K562 (cell line): ENCODE results near the gene SEC16A. TPM values are rescaled to one million over a fixed set of nuclear protein-coding genes. Genes with fewer than 3 reads are reported as not detected.
A peak's percentile ranks its signal among the peaks of the same experiment; 100 is the strongest.

ENCODE experiments used
- ATF1 ChIP-seq, 2 experiments: fragments of 450-650 bp in 1 of 2; IDR thresholded peaks; 2 replicates each; pipeline ENCODE4 v1.6.1; 2016; ENCODE audit warnings: missing compliant biosample characterization in 1 of 2, missing genetic modification characterization in 1 of 2
- CAMTA2 ChIP-seq: fragments of 250-450 bp; sonication (Bioruptor Pico); conservative IDR thresholded peaks from 2 replicates; pipeline ENCODE4 v1.5.1; 2022
- CBX1 ChIP-seq: sonication (generic); IDR thresholded peaks from 2 replicates; pipeline ENCODE4 v1.6.1; 2016; ENCODE audit warnings: antibody characterized with exemption, low read depth, mild to moderate bottlenecking
- MAZ ChIP-seq, 2 experiments: fragments of 450-650 bp in 1 of 2; sonication (generic) in 1 of 2; formaldehyde crosslinking; IDR thresholded peaks in 1 of 2; conservative IDR thresholded peaks in 1 of 2; 2 replicates each; pipeline versions ENCODE4 v1.4.0 to v1.5.0; 2020; ENCODE audit warnings: mild to moderate bottlenecking in 1 of 2, missing genetic modification reagents in 1 of 2
- MTA2 ChIP-seq: fragments of 450-650 bp; IDR thresholded peaks from 2 replicates; pipeline ENCODE4 v1.6.1; 2016; ENCODE audit warnings: low read depth
- SIN3A ChIP-seq, 2 experiments: fragments of 150-350 bp in 1 of 2; IDR thresholded peaks; 2 replicates each; pipeline ENCODE4 v1.6.1; 2011 to 2016; ENCODE audit warnings: borderline replicate concordance in 2 of 2, low read depth in 2 of 2, low read length in 2 of 2, mild to moderate bottlenecking in 2 of 2, moderate library complexity in 2 of 2; ENCODE audit not compliant: control insufficient read depth in 1 of 2
- SNAPC5 ChIP-seq: fragments of 250-450 bp; sonication (Bioruptor Pico); IDR thresholded peaks from 2 replicates; pipeline ENCODE4 v1.8.0; 2021; ENCODE audit warnings: moderate library complexity, mild to moderate bottlenecking, inconsistent platforms
- SUPT5H ChIP-seq: fragments of 450-650 bp; IDR thresholded peaks from 2 replicates; pipeline ENCODE4 v1.6.1; 2016
- TEAD1 ChIP-seq, 2 experiments: fragments of 450-650 bp in 1 of 2; sonication (generic) in 1 of 2; formaldehyde crosslinking; IDR thresholded peaks; 2 replicates each; pipeline versions ENCODE4 v1.4.0 to v1.8.0; 2020 to 2022; ENCODE audit warnings: mild to moderate bottlenecking in 2 of 2, missing genetic modification reagents in 1 of 2
- ZBTB40 ChIP-seq, 2 experiments: fragments of 450-650 bp in 1 of 2; sonication (generic) in 1 of 2; formaldehyde crosslinking in 1 of 2; IDR thresholded peaks; 2 replicates each; pipeline versions ENCODE4 v1.7.1 to v1.9.0; 2016 to 2022; ENCODE audit warnings: inconsistent platforms in 1 of 2, mild to moderate bottlenecking in 1 of 2, missing genetic modification reagents in 1 of 2
- ZNF830 ChIP-seq: fragments of 250-450 bp; sonication (Bioruptor Pico); IDR thresholded peaks from 2 replicates; pipeline ENCODE4 v1.5.0; 2021; ENCODE audit warnings: mild to moderate bottlenecking
- polyA plus RNA-seq, 8 experiments: library from polyadenylated mRNA; depleted of rRNA in 4 of 8; stranded (reverse) in 5 of 8; unstranded in 3 of 8; fragments of >200 nt; fragmentation: Nextera tagmentation in 2 of 8; fragmentation: Illumina TruSeq in 1 of 8; extraction: Ambion mirVana in 2 of 8; extraction: Trizol in 1 of 8; gene quantifications; 2 replicates each; pipeline versions ENCODE4 v1.2.1 to v1.2.3, GENCODE V29; 2011 to 2014; ENCODE audit warnings: inconsistent platforms in 1 of 8, missing spikeins in 1 of 8
- total RNA-seq, 7 experiments: library from RNA; depleted of rRNA in 6 of 7; stranded (reverse); fragments of >200 nt in 6 of 7; fragmentation: Illumina TruSeq in 2 of 7; extraction: Trizol in 2 of 7; gene quantifications; 2 replicates each; pipeline versions ENCODE4 v1.2.1 to v1.2.3, GENCODE V29; 2011 to 2021; ENCODE audit warnings: low replicate concordance in 1 of 7
- TF ChIP-seq, protein P1 (sequence below): IDR thresholded peaks from 2 replicates; pipeline ENCODE4 v1.6.1; 2012; ENCODE audit warnings: low read depth, low read length, improper control_type of control experiment, borderline replicate concordance
- TF ChIP-seq, protein P2 (sequence below): sonication (generic); formaldehyde crosslinking; IDR thresholded peaks from 2 replicates; pipeline ENCODE4 v1.9.0; 2022; ENCODE audit warnings: mild to moderate bottlenecking, missing genetic modification reagents
- TF ChIP-seq, protein P3 (sequence below): fragments of 250-450 bp; sonication (Bioruptor Pico); IDR thresholded peaks from 2 replicates; pipeline ENCODE4 v1.4.0; 2020

The SEC16A gene
- total and polyA plus RNA-seq, 9 of the 15 experiments (the other 6 are each of a cell fraction or from before 2014, with no cell fraction given): 8.3 to 62.8 (median 14.0) TPM

DNA sequence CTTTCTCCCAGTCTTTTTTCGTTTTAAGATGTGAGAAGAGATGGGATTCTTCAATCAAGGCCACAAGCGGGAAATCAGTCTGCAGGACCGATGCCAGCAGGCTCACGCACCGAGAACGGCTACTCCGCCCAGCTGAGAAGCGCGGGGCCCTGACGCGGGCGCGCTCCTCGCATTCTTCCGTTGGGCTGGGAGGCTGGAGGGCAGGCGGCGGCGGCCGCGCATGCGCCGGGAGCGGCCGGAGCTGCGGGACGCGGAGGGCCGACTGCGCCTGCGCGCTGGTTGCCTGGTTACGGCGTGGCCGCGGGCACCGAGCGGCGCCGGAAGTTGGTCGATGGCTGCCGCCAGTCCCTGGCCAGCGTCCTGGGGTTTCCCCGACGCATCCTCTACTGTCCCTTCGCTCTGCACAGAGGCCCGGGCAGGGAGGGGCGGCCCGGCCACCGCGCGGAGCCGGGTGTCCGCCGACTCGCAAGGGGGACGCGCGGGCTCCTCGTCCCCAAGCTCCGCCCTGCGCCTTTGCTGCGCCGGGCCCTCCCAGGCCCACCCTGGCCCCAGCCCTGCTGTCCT lies 831 bp upstream of the SEC16A start (continued):
- TF ChIP-seq ZBTB40 (IDR thresholded peaks at IDR 0.05) (peak; percentile 20; the same call in 1 of the 2 replicates), ZBTB40 (CRISPR knock-in tag; IDR thresholded peaks at IDR 0.05) (no peak), SUPT5H (peak; percentile 78), SNAPC5 (CRISPR knock-in tag) (no peak), CBX1 (peak; percentile 52; the same call in 1 of the 2 replicates), ATF1 (CRISPR knock-in tag; IDR thresholded peaks at IDR 0.05) (no peak), ATF1 (tag; IDR thresholded peaks at IDR 0.05) (peak; percentile 21), CAMTA2 (no peak), ZNF830 (no peak), MAZ (CRISPR knock-in tag; conservative IDR thresholded peaks at IDR 0.05 in 1 of 2, IDR thresholded peaks at IDR 0.05 in 1 of 2) (peak in 1 of 2 experiments; percentile 58; a peak in 2 of 4 replicates), SIN3A (IDR thresholded peaks at IDR 0.05; ENCODE audit: borderline replicate concordance in 2 of 2, control insufficient read depth in 1 of 2, low read depth in 2 of 2, low read length in 2 of 2) (peak; percentile 73 to 90; a peak in 1 of 4 replicates), TEAD1 (CRISPR knock-in tag; IDR thresholded peaks at IDR 0.05) (peak in 1 of 2 experiments; percentile 91; a peak in 2 of 4 replicates), MTA2 (no peak)
- TF ChIP-seq, protein P1, sequence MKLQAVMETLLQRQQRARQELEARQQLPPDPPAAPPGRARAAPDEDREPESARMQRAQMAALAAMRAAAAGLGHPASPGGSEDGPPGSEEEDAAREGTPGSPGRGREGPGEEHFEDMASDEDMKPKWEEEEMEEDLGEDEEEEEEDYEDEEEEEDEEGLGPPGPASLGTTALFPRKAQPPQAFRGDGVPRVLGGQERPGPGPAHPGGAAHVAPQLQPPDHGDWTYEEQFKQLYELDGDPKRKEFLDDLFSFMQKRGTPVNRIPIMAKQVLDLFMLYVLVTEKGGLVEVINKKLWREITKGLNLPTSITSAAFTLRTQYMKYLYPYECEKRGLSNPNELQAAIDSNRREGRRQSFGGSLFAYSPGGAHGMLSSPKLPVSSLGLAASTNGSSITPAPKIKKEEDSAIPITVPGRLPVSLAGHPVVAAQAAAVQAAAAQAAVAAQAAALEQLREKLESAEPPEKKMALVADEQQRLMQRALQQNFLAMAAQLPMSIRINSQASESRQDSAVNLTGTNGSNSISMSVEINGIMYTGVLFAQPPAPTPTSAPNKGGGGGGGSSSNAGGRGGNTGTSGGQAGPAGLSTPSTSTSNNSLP: no peak
- TF ChIP-seq, protein P2, sequence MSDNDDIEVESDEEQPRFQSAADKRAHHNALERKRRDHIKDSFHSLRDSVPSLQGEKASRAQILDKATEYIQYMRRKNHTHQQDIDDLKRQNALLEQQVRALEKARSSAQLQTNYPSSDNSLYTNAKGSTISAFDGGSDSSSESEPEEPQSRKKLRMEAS (CRISPR knock-in tag): 0 out of 2 replicates have a peak, but pooled peaks have one; percentile 1
- TF ChIP-seq, protein P3, sequence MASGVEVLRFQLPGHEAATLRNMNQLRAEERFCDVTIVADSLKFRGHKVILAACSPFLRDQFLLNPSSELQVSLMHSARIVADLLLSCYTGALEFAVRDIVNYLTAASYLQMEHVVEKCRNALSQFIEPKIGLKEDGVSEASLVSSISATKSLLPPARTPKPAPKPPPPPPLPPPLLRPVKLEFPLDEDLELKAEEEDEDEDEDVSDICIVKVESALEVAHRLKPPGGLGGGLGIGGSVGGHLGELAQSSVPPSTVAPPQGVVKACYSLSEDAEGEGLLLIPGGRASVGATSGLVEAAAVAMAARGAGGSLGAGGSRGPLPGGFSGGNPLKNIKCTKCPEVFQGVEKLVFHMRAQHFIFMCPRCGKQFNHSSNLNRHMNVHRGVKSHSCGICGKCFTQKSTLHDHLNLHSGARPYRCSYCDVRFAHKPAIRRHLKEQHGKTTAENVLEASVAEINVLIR (CRISPR knock-in tag): no peak
